ENCODE data around the gene SLC44A4. TPM values are rescaled to one million over a fixed set of nuclear protein-coding genes. Genes with fewer than 3 reads are reported as not detected.

The SLC44A4 gene
- total and polyA plus RNA-seq, 9 of the 15 experiments (the other 6 are each of a cell fraction or from before 2014, with no cell fraction given): 7.9 to 18.6 (median 11.2) TPM

DNA sequence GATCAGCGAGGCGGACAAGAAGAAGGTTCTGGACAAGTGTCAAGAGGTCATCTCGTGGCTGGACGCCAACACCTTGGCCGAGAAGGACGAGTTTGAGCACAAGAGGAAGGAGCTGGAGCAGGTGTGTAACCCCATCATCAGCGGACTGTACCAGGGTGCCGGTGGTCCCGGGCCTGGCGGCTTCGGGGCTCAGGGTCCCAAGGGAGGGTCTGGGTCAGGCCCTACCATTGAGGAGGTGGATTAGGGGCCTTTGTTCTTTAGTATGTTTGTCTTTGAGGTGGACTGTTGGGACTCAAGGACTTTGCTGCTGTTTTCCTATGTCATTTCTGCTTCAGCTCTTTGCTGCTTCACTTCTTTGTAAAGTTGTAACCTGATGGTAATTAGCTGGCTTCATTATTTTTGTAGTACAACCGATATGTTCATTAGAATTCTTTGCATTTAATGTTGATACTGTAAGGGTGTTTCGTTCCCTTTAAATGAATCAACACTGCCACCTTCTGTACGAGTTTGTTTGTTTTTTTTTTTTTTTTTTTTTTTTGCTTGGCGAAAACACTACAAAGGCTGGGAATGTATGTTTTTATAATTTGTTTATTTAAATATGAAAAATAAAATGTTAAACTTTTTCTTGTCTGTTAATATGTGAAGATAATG is 49.0 kb downstream of the SLC44A4 start (continued):
- no peak for TF ChIP-seq ZBTB11 (CRISPR knock-in tag; IDR thresholded peaks at IDR 0.05)
- TF ChIP-seq, protein P1, sequence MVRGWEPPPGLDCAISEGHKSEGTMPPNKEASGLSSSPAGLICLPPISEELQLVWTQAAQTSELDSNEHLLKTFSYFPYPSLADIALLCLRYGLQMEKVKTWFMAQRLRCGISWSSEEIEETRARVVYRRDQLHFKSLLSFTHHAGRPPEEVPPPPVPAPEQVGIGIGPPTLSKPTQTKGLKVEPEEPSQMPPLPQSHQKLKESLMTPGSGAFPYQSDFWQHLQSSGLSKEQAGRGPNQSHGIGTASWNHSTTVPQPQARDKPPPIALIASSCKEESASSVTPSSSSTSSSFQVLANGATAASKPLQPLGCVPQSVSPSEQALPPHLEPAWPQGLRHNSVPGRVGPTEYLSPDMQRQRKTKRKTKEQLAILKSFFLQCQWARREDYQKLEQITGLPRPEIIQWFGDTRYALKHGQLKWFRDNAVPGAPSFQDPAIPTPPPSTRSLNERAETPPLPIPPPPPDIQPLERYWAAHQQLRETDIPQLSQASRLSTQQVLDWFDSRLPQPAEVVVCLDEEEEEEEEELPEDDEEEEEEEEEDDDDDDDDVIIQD (CRISPR knock-in tag; IDR thresholded peaks at IDR 0.05): no peak
- TF ChIP-seq E2F4 (CRISPR knock-in tag; IDR thresholded peaks at IDR 0.05; ENCODE audit: low read depth): no peak
- TF ChIP-seq POLR2AphosphoS5 (IDR thresholded peaks at IDR 0.05; ENCODE audit: control insufficient read depth, insufficient read depth, low read depth, low read length): no peak
- TF ChIP-seq, protein P2, sequence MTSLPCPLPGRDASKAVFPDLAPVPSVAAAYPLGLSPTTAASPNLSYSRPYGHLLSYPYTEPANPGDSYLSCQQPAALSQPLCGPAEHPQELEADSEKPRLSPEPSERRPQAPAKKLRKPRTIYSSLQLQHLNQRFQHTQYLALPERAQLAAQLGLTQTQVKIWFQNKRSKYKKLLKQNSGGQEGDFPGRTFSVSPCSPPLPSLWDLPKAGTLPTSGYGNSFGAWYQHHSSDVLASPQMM (CRISPR knock-in tag; IDR thresholded peaks at IDR 0.05): no peak
- no peak for TF ChIP-seq GATA2 (CRISPR knock-in tag; IDR thresholded peaks at IDR 0.05)
- TF ChIP-seq SRSF1 (IDR thresholded peaks at IDR 0.05; ENCODE audit: low read depth, low read length): no peak
- TF ChIP-seq SMARCA5 (IDR thresholded peaks at IDR 0.05): no peak
- no peak for TF ChIP-seq U2AF1 (optimal IDR thresholded peaks at IDR 0.05; ENCODE audit: low read depth, low read length)
- TF ChIP-seq, protein P3, sequence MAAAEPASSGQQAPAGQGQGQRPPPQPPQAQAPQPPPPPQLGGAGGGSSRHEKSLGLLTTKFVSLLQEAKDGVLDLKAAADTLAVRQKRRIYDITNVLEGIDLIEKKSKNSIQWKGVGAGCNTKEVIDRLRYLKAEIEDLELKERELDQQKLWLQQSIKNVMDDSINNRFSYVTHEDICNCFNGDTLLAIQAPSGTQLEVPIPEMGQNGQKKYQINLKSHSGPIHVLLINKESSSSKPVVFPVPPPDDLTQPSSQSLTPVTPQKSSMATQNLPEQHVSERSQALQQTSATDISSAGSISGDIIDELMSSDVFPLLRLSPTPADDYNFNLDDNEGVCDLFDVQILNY (CRISPR knock-in tag; IDR thresholded peaks at IDR 0.05): no peak
- no peak for TF ChIP-seq ZBTB5 (IDR thresholded peaks at IDR 0.05)
- TF ChIP-seq TFAP4 (CRISPR knock-in tag; IDR thresholded peaks at IDR 0.05; ENCODE audit: borderline replicate concordance): no peak
- TF ChIP-seq OTX1 (CRISPR knock-in tag; IDR thresholded peaks at IDR 0.05): peak; percentile 58; the same call in 1 of the 2 replicates
- no peak for TF ChIP-seq ETV5 (CRISPR knock-in tag; IDR thresholded peaks at IDR 0.05; ENCODE audit: low read depth)
- no peak for TF ChIP-seq CHD4 (IDR thresholded peaks at IDR 0.05; ENCODE audit: insufficient read depth, insufficient replicate concordance, low read depth, low read length, poor library complexity, severe bottlenecking)
